ENCODE measurements around the gene DOCK11. TPM values are rescaled to one million over a fixed set of nuclear protein-coding genes. Genes with fewer than 3 reads are reported as not detected.

DOCK11 gene
- total RNA-seq, 6 experiments from 2014 or later: 1.1 to 4.4 (median 3.2) TPM

- Histone ChIP-seq H3K4me1 (no peaks in the 10 kb centered on the region), H3K27ac (no peak overlapping the region), H3K36me3 (no peaks in the 10 kb centered on the region), H3K9me3 (no peaks in the 10 kb centered on the region), H3K27me3 (no peaks in the 10 kb centered on the region), H3K4me3 (no peak overlapping the region)
- TF ChIP-seq, protein P1, sequence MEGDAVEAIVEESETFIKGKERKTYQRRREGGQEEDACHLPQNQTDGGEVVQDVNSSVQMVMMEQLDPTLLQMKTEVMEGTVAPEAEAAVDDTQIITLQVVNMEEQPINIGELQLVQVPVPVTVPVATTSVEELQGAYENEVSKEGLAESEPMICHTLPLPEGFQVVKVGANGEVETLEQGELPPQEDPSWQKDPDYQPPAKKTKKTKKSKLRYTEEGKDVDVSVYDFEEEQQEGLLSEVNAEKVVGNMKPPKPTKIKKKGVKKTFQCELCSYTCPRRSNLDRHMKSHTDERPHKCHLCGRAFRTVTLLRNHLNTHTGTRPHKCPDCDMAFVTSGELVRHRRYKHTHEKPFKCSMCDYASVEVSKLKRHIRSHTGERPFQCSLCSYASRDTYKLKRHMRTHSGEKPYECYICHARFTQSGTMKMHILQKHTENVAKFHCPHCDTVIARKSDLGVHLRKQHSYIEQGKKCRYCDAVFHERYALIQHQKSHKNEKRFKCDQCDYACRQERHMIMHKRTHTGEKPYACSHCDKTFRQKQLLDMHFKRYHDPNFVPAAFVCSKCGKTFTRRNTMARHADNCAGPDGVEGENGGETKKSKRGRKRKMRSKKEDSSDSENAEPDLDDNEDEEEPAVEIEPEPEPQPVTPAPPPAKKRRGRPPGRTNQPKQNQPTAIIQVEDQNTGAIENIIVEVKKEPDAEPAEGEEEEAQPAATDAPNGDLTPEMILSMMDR (IDR thresholded peaks at IDR 0.05): no peak
- no peak for TF ChIP-seq POLR2A (IDR thresholded peaks at IDR 0.05)
- ATAC-seq (peak in 1 of 4 donors; percentile 32), DNase-seq (no peak)
- 51% methylated on average over 7 of the region's 7 CpGs for WGBS (ENCODE audit: insufficient coverage, low coverage, low lambda C conversion rate, missing lambda C conversion rate)
- intact Hi-C loops (cut with DNase I): no loop called here
These were observed 7.8 kb downstream of the DOCK11 start for GRCh38 chrX:118503260-118504041.

DNA sequence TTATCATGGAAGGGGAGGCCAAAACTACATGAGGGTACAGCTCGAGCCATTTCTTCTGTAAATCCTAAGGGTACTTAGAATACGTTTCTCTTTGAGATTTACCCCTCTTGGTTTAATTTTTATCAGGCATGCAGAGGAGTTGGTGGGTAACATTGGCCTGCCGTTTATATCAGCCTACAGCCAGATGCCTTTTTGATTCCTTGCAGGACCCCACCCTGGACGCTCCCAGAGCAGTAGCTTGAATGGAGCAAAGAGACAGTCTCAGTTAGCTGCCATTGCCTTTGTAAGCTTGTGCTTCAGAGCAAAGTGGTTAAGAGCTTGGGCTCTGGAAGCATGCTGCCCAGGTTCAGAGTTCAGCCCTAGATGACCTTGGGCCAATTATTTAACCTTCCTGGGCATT lies 9.0 kb downstream of the DOCK11 start:
- Histone ChIP-seq H3K4me3 (no peak overlapping the region), H3K27ac (no peak overlapping the region), H3K27me3 (no peaks in the 10 kb centered on the region), H3K9me3 (no peaks in the 10 kb centered on the region), H3K4me1 (no peaks in the 10 kb centered on the region), H3K36me3 (no peaks in the 10 kb centered on the region)
- 61% methylated on average over 3 of the region's 4 CpGs for WGBS (ENCODE audit: insufficient coverage, low coverage, low lambda C conversion rate, missing lambda C conversion rate)
- TF ChIP-seq, protein P1 (IDR thresholded peaks at IDR 0.05): no peak
- no peak for DNase-seq
- intact Hi-C loops (cut with DNase I): no loop called here
- no peak for ATAC-seq

DNA sequence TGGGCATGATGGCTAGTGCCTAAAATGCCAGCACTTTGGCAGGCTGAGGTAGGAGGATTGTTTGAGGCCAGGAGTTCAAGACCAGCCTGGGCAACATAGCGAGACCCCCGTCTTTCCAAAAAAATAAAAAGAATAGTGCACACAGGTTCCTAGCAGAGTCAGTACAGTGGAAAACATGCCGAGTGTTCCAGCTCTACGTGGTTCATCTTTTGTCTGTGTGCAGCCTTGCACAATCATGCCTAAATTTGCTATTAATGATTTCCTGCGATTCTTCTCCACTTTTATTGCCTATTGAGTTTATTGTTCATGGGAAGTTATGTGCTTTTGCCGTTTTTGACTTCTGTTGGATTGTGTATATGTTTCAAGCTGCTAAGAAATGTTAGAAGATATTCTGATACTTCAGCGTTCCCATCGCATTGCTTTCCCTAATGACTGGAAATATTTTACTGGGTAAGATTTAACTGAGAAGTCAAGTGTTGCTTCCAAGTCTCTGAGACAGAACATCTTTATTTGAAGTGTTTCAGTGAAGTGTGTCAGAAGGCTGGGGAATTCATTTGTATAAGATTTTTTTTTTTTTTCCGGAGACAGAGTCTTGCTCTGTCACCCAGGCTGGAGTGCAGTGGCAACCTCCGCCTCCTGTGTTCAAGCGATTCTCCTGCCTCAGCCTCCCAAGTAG lies 11.3 kb downstream of the DOCK11 start:
- H3K27me3 ChIP-seq: no peaks in the 10 kb centered on the region
- intact Hi-C loops (cut with DNase I): no loop called here
- H3K9me3 ChIP-seq: no peaks in the 10 kb centered on the region
- no peak for TF ChIP-seq POLR2A (IDR thresholded peaks at IDR 0.05)
- TF ChIP-seq, protein P1 (IDR thresholded peaks at IDR 0.05): no peak
- DNase-seq (no peak), ATAC-seq (no peak)
- H3K4me3 ChIP-seq: no peak overlapping the region
- H3K4me1 ChIP-seq: no peaks in the 10 kb centered on the region
- 70% methylated on average over 11 of the region's 11 CpGs for WGBS (ENCODE audit: insufficient coverage, low coverage, low lambda C conversion rate, missing lambda C conversion rate)
- H3K36me3 ChIP-seq: no peaks in the 10 kb centered on the region
- H3K27ac ChIP-seq: no peak overlapping the region

DNA sequence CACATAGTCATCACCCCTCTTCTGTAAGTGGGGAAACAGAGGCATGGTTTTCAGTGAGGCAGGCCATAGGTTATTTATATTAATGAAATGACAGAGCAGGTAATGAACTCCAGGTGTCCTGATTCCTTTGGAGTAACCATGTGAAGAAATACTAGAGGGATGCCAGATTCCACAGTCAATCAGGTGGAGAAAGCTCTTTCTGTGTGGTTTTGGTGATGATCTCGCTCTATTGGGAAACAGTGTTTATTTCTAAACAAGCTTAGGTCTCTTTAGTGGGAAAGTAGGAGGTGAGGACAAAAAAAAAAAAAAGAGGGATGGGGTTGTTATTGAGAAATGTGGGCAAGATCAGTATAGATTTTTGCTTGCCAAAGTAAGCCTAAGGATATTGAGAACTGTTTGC lies 12.2 kb downstream of the DOCK11 start:
- ATAC-seq (no peak), DNase-seq (no peak)
- Histone ChIP-seq H3K4me1 (no peaks in the 10 kb centered on the region), H3K27ac (no peak overlapping the region), H3K27me3 (no peaks in the 10 kb centered on the region), H3K4me3 (no peak overlapping the region), H3K9me3 (no peaks in the 10 kb centered on the region), H3K36me3 (no peaks in the 10 kb centered on the region)
- TF ChIP-seq POLR2A (IDR thresholded peaks at IDR 0.05): no peak
- 44% methylated on average over 1 of the region's 1 CpG for WGBS (ENCODE audit: insufficient coverage, low coverage, low lambda C conversion rate, missing lambda C conversion rate)
- intact Hi-C loops (cut with DNase I): no loop called here

- no peaks in the 10 kb centered on the region for H3K4me1 ChIP-seq
- ATAC-seq: no peak
- TF ChIP-seq, protein P1 (IDR thresholded peaks at IDR 0.05): no peak
- TF ChIP-seq POLR2A (IDR thresholded peaks at IDR 0.05): no peak
- no peaks in the 10 kb centered on the region for H3K9me3 ChIP-seq
- H3K4me3 ChIP-seq: no peak overlapping the region
- intact Hi-C loops (cut with DNase I): no loop called here
- no peak overlapping the region for H3K27ac ChIP-seq
- DNase-seq: no peak
- no peaks in the 10 kb centered on the region for H3K27me3 ChIP-seq
- 69% methylated on average over 5 of the region's 5 CpGs for WGBS (ENCODE audit: insufficient coverage, low coverage, low lambda C conversion rate, missing lambda C conversion rate)
- H3K36me3 ChIP-seq: no peaks in the 10 kb centered on the region
These were observed 12.6 kb downstream of the DOCK11 start for GRCh38 chrX:118508221-118508620.
